Small intestine (tissue), 7 donors: ENCODE data around the gene TOX2. TPM values are rescaled to one million over a fixed set of nuclear protein-coding genes. Genes with fewer than 3 reads are reported as not detected.
"Not testable (repeated sequence)": the region's sequence is repeated elsewhere in the genome, so short reads cannot be mapped to it uniquely, and the experiment has no call there.

Experiments
- DNase-seq, 2 donors: peaks; one replicate each; pipeline versions ENCODE4 v3.0.0 to v3.0.0-alpha.2; 2013
- FAIRE-seq: peaks from 2 replicates; lab custom pipeline; 2012; peaks lifted over from hg19 to GRCh38; lab: Jason Lieb, UNC
- H3K27ac ChIP-seq, 3 donors: one replicate each; pipeline ENCODE4 v1.5.1; 2013; ENCODE audit warnings: low read length in 2 of 3, mild to moderate bottlenecking in 2 of 3, control low read depth in 1 of 3, inconsistent platforms in 1 of 3, low read depth in 1 of 3, moderate library complexity in 1 of 3
- H3K27me3 ChIP-seq, 3 donors: one replicate each; pipeline ENCODE4 v1.6.1; 2013; ENCODE audit warnings: low read length in 3 of 3, inconsistent platforms in 1 of 3; ENCODE audit not compliant: control insufficient read depth in 3 of 3, insufficient read depth in 3 of 3
- H3K36me3 ChIP-seq, 3 donors: one replicate each; pipeline ENCODE4 v1.6.1; 2013; ENCODE audit warnings: low read length in 3 of 3, inconsistent platforms in 1 of 3, low read depth in 1 of 3, mild to moderate bottlenecking in 1 of 3, moderate library complexity in 1 of 3; ENCODE audit not compliant: control insufficient read depth in 3 of 3, insufficient read depth in 2 of 3
- H3K4me1 ChIP-seq, 3 donors: one replicate each; pipeline ENCODE4 v1.6.1; 2013; ENCODE audit warnings: low read length in 2 of 3, inconsistent platforms in 1 of 3, low read depth in 1 of 3, mild to moderate bottlenecking in 1 of 3, moderate library complexity in 1 of 3; ENCODE audit not compliant: control insufficient read depth in 3 of 3, insufficient read depth in 2 of 3
- H3K4me3 ChIP-seq, 3 donors: one replicate each; pipeline ENCODE4 v1.5.1; 2013; ENCODE audit warnings: low read length in 3 of 3, control low read depth in 1 of 3, inconsistent platforms in 1 of 3, low read depth in 1 of 3, mild to moderate bottlenecking in 1 of 3, moderate library complexity in 1 of 3
- H3K9me3 ChIP-seq, 2 donors: one replicate each; pipeline ENCODE4 v1.6.1; 2013; ENCODE audit warnings: low read depth in 1 of 2, low read length in 1 of 2; ENCODE audit not compliant: control insufficient read depth in 2 of 2, insufficient read depth in 1 of 2
- WGBS, 3 donors: extraction: QIAGEN DNeasy Blood & Tissue Kit; methylation state at CpG; one replicate each; pipeline ENCODE4 v1.1.7; 2013; 5-methylcytosine and 5-hydroxymethylcytosine counted together
- polyA plus RNA-seq, 4 donors: library from polyadenylated mRNA; stranded (reverse) in 3 of 4; unstranded in 1 of 4; fragments of 200-250 nt in 3 of 4; fragments of 120-200 nt in 1 of 4; gene quantifications; one replicate each; pipeline versions ENCODE4 v1.2.1 to v1.2.3, GENCODE V29; 2013
- donor health status: healthy with polysubstance abuse.
- donor health status: control.
- donor health status: control.
- donor health status: Bipolar disorder and iron deficiency.
- donor health status: healthy.

The TOX2 gene
- polyA plus RNA-seq, 4 donors = 1.7 to 10.6 (median 3.0) TPM; not detected in 1

GRCh38 chr20:44040202-44040915 is 125.7 kb downstream of the TOX2 start:
- no peaks in the 10 kb centered on the region for H3K9me3 ChIP-seq
- FAIRE-seq = no peak
- no peak overlapping the region for H3K27ac ChIP-seq
- H3K36me3 ChIP-seq = no peaks in the 10 kb centered on the region
- DNase-seq = no peak
- peaks cover 0 to 2% (median 0%) of the 10 kb centered on the region in 3 donors for H3K27me3 ChIP-seq
- no peaks in the 10 kb centered on the region for H3K4me1 ChIP-seq
- 75 to 81% (median 77%) methylated on average over 5 of the region's 5 CpGs for WGBS, 3 donors
- H3K4me3 ChIP-seq = no peak overlapping the region

GRCh38 chr20:44041001-44041400 is 126.3 kb downstream of the TOX2 start:
- Histone ChIP-seq H3K36me3 (no peaks in the 10 kb centered on the region), H3K9me3 (no peaks in the 10 kb centered on the region), H3K27ac (no peak overlapping the region), H3K4me1 (no peaks in the 10 kb centered on the region), H3K4me3 (no peak overlapping the region), H3K27me3 (peaks cover 0 to 2% (median 0%) of the 10 kb centered on the region in 3 donors)
- 85 to 86% (median 85%) methylated on average over 8 of the region's 8 CpGs for whole genome bisulfite sequencing, 3 donors
- FAIRE-seq = no peak
- no peak for DNase-seq

GRCh38 chr20:44044712-44045111 is 130.1 kb downstream of the TOX2 start:
- not testable (repeated sequence) for FAIRE-seq, DNase-seq, H3K27ac ChIP-seq, H3K4me3 ChIP-seq, H3K9me3 ChIP-seq, H3K4me1 ChIP-seq, H3K36me3 ChIP-seq, H3K27me3 ChIP-seq
- 76 to 88% (median 85%) methylated on average over 5 of the region's 5 CpGs for WGBS, 3 donors

GRCh38 chr20:44050327-44050726 is 135.7 kb downstream of the TOX2 start:
- H3K27ac ChIP-seq = no peak overlapping the region
- no peak overlapping the region for H3K4me3 ChIP-seq
- DNase-seq (no peak), FAIRE-seq (no peak)
- no peaks in the 10 kb centered on the region for H3K4me1 ChIP-seq
- WGBS, 3 donors = 16 to 56% (median 29%) methylated on average over 2 of the region's 2 CpGs
- no peaks in the 10 kb centered on the region for H3K36me3 ChIP-seq
- H3K27me3 ChIP-seq = no peaks in the 10 kb centered on the region
- no peaks in the 10 kb centered on the region for H3K9me3 ChIP-seq

- Histone ChIP-seq H3K4me1 (no peaks in the 10 kb centered on the region), H3K9me3 (no peaks in the 10 kb centered on the region), H3K27me3 (no peaks in the 10 kb centered on the region), H3K36me3 (no peaks in the 10 kb centered on the region), H3K4me3 (no peak overlapping the region), H3K27ac (no peak overlapping the region)
- 91 to 95% (median 94%) methylated on average over 25 of the region's 25 CpGs for WGBS, 3 donors
- FAIRE-seq = no peak
- DNase-seq = no peak
These were observed 136.4 kb downstream of the TOX2 start for GRCh38 chr20:44050925-44051660.

GRCh38 chr20:44051661-44052000 is 137.0 kb downstream of the TOX2 start:
- Histone ChIP-seq H3K4me3 (no peak overlapping the region), H3K4me1 (no peaks in the 10 kb centered on the region), H3K36me3 (no peaks in the 10 kb centered on the region), H3K27ac (no peak overlapping the region), H3K27me3 (no peaks in the 10 kb centered on the region), H3K9me3 (no peaks in the 10 kb centered on the region)
- FAIRE-seq (no peak), DNase-seq (no peak)
- WGBS, 3 donors = 93 to 95% (median 94%) methylated on average over 9 of the region's 9 CpGs

GRCh38 chr20:44052166-44052565 is 137.5 kb downstream of the TOX2 start:
- DNase-seq (no peak), FAIRE-seq (no peak)
- Histone ChIP-seq H3K4me1 (no peaks in the 10 kb centered on the region), H3K27ac (no peak overlapping the region), H3K9me3 (no peaks in the 10 kb centered on the region), H3K27me3 (no peaks in the 10 kb centered on the region), H3K4me3 (no peak overlapping the region), H3K36me3 (no peaks in the 10 kb centered on the region)
- WGBS, 3 donors = 76 to 92% (median 88%) methylated on average over 10 of the region's 10 CpGs

GRCh38 chr20:44053046-44053445 is 138.4 kb downstream of the TOX2 start:
- Histone ChIP-seq H3K36me3 (no peaks in the 10 kb centered on the region), H3K9me3 (peaks cover 0 to 4% of the 10 kb centered on the region in 2 donors), H3K27ac (no peak overlapping the region), H3K4me3 (no peak overlapping the region), H3K4me1 (no peaks in the 10 kb centered on the region), H3K27me3 (no peaks in the 10 kb centered on the region)
- DNase-seq (no peak), FAIRE-seq (no peak)
- WGBS, 3 donors = 87 to 98% (median 94%) methylated on average over 4 of the region's 4 CpGs
